Testis (tissue), 3 donors: Measurements from ENCODE around the gene GALNT15. TPM values are rescaled to one million over a fixed set of nuclear protein-coding genes. Genes with fewer than 3 reads are reported as not detected.

Experiments used
- DNase-seq: peaks from one replicate; pipeline ENCODE4 v3.0.0-alpha.2; 2019
- H3K27ac ChIP-seq, 2 donors: fragments of 200-600 bp; sonication (generic); one replicate each; pipeline ENCODE4 v1.5.1; 2019
- H3K27me3 ChIP-seq: fragments of 200-600 bp; sonication (generic); one replicate; pipeline ENCODE4 v1.5.1; 2019
- H3K36me3 ChIP-seq: fragments of 200-600 bp; sonication (generic); one replicate; pipeline ENCODE4 v1.5.1; 2017; ENCODE audit warnings: low read depth; ENCODE audit errors: missing control alignments
- H3K4me1 ChIP-seq: fragments of 200-600 bp; sonication (generic); one replicate; pipeline ENCODE4 v1.5.1; 2019
- H3K4me3 ChIP-seq, 2 donors: fragments of 200-600 bp; sonication (generic); one replicate each; pipeline ENCODE4 v1.5.1; 2017 to 2019
- H3K9me3 ChIP-seq: fragments of 200-600 bp; sonication (generic); one replicate; pipeline ENCODE4 v1.5.1; 2017
- CTCF ChIP-seq, 3 experiments: fragments of 450-650 bp in 2 of 3; fragments of 200-600 bp in 1 of 3; sonication (generic) in 1 of 3; IDR thresholded peaks; one replicate each; pipeline ENCODE4 v1.5.1; 2016 to 2019; ENCODE audit warnings: antibody characterized with exemption in 3 of 3, mild to moderate bottlenecking in 2 of 3, moderate library complexity in 1 of 3
- POLR2A ChIP-seq: fragments of 450-650 bp; IDR thresholded peaks from one replicate; pipeline ENCODE4 v1.6.1; 2017; ENCODE audit warnings: antibody characterized with exemption, mild to moderate bottlenecking, moderate library complexity
- WGBS, 2 donors: methylation state at CpG; one replicate each; pipeline ENCODE4 v1.1.5; 2018; 5-methylcytosine and 5-hydroxymethylcytosine counted together
- intact Hi-C: fragments of 100-400 bp; cut with DNase I; formaldehyde crosslinking; loops from one replicate; pipeline ENCODE4 v1.15.1; 2023; ENCODE audit warnings: low total_unique reads
- polyA plus RNA-seq: library from polyadenylated mRNA; stranded (reverse); fragments of 350-450 nt; fragmentation: Illumina TruSeq; extraction: RNeasy Lipid Tissue Mini Kit (QIAGEN cat#74804); gene quantifications from one replicate; pipeline ENCODE4 v1.2.3, GENCODE V29; 2014; ENCODE audit warnings: low read depth, low replicate concordance; ENCODE audit not compliant: insufficient read depth
- total RNA-seq, 2 donors: library from RNA; depleted of rRNA; stranded (reverse); fragments of >200 nt; gene quantifications; one replicate each; pipeline ENCODE4 v1.2.3, GENCODE V29; 2016

Gene GALNT15
- total and polyA plus RNA-seq, 3 donors from 2014 or later, result 6.6 to 16.5 (median 13.0) TPM

DNA sequence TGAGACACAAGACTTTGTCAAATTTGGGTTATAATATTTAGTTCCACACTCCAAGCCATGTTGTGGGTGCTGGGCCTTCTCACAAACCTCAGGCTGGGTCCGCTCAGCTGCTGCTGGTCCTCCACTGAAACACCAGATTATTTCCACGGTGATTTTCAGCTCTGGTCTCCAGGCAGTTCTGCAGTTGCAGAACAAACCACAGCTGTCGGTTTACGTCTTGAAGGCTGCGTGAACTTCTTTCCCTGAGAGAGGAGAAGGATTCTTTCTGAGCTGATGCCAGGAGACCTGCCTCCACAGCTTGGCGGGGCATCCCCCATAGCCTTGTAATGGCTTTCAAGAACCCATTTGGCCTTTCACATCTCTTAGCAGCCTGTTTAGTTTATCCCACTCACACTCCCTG, 16.2 kb downstream of the GALNT15 start:
- no peaks in the 10 kb centered on the region for H3K9me3 ChIP-seq
- H3K27ac ChIP-seq, result no peak overlapping the region
- WGBS, 2 donors, result 71 to 81% methylated on average over 6 of the region's 6 CpGs
- TF ChIP-seq CTCF (IDR thresholded peaks at IDR 0.05), result no peak
- TF ChIP-seq POLR2A, result no peak
- no peaks in the 10 kb centered on the region for H3K4me1 ChIP-seq
- H3K4me3 ChIP-seq, result no peak overlapping the region
- H3K36me3 ChIP-seq, result no peaks in the 10 kb centered on the region
- H3K27me3 ChIP-seq, result no peaks in the 10 kb centered on the region
- intact Hi-C loops, result no loop called here
- DNase-seq, result no peak

DNA sequence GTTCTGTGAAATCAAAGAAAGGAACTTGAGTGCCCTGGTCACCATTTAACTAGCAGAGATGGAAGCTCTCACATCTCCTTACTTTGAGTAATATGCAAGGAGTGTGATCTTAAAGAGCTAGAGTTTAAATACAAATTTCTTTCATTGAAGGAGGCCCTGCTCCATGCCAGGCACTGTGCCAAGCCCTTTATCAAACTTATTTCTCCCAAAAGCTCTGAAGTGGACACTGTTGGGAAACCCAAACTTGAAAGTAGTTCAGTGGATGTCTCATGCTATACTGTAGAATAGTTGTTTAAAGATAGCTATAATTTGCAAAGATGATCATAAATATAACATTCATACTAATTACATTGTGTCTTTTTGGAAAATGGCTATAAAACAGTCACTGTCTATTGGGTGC, 17.1 kb downstream of the GALNT15 start:
- H3K27me3 ChIP-seq, result no peaks in the 10 kb centered on the region
- intact Hi-C loops, result no loop called here
- no peaks in the 10 kb centered on the region for H3K36me3 ChIP-seq
- no peak overlapping the region for H3K27ac ChIP-seq
- no peak overlapping the region for H3K4me3 ChIP-seq
- H3K4me1 ChIP-seq, result no peaks in the 10 kb centered on the region
- H3K9me3 ChIP-seq, result no peaks in the 10 kb centered on the region
- no peak for TF ChIP-seq POLR2A
- TF ChIP-seq CTCF (IDR thresholded peaks at IDR 0.05), result no peak
- DNase-seq, result no peak

DNA sequence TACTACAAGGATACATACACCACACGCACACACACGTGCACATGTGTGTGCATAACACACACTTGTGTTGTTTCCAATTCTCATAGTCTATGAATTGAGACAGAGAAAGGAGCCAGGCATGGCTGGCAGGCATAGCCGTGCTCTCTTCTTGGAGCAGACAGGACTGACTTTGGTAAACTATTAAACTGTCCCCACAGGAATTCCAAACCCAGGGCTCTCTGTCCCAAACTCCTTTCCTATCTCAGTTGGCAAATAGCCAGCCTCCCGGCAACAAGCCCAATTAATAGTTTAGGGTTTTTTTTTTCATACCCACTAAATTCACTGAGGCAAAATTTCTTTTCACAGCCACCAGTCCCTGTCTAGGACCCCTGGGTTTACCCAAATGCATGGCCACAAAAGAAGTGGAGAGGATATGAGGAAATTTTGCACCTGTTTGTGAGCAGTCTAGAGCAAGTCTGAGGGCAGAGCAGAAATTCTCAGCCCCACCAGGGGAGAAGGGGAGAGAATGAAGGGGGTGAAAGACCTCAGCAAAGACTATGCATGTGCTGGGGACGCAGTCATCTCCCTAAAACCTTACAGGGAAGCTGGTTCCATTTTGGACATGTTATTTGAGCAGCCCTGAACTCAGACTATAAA, 17.8 kb downstream of the GALNT15 start:
- TF ChIP-seq CTCF (IDR thresholded peaks at IDR 0.05), result no peak
- no peak for TF ChIP-seq POLR2A
- Histone ChIP-seq H3K27ac (no peak overlapping the region), H3K36me3 (no peaks in the 10 kb centered on the region), H3K27me3 (no peaks in the 10 kb centered on the region), H3K4me1 (no peaks in the 10 kb centered on the region), H3K9me3 (no peaks in the 10 kb centered on the region), H3K4me3 (no peak overlapping the region)
- DNase-seq, result no peak
- 60 to 69% methylated on average over 5 of the region's 5 CpGs for WGBS, 2 donors
- intact Hi-C loops, result no loop called here

GRCh38 chr3:16198427-16198826, 23.9 kb downstream of the GALNT15 start:
- DNase-seq, result no peak
- no peaks in the 10 kb centered on the region for H3K36me3 ChIP-seq
- TF ChIP-seq POLR2A (no peak), CTCF (IDR thresholded peaks at IDR 0.05) (no peak)
- H3K4me3 ChIP-seq, result no peak overlapping the region
- no peaks in the 10 kb centered on the region for H3K27me3 ChIP-seq
- H3K9me3 ChIP-seq, result no peaks in the 10 kb centered on the region
- H3K4me1 ChIP-seq, result no peaks in the 10 kb centered on the region
- intact Hi-C loops, result no loop called here
- 81 to 84% methylated on average over 4 of the region's 4 CpGs for WGBS, 2 donors
- H3K27ac ChIP-seq, result no peak overlapping the region

DNA sequence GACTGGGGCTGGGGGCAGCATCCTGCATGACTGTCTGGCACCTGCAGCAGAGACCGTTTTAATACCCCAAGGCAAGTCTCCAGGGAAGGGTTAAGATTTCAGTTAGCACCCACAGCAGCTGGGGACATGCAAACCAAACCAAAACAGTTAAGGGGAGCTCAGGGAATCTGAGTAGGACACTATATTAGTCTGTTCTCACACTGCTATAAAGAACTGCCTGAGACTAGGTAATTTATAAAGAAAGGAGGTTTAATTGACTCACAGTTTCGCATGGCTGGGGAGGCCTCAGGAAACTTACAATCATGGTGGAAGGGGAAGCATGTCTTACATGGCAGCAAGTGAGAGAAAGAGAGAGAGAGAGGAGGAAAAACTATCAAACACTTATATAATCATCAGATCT, 25.3 kb downstream of the GALNT15 start:
- intact Hi-C loops, result no loop called here
- TF ChIP-seq POLR2A (no peak), CTCF (IDR thresholded peaks at IDR 0.05) (no peak)
- Histone ChIP-seq H3K4me1 (peaks cover 11% of the 10 kb centered on the region), H3K9me3 (no peaks in the 10 kb centered on the region), H3K4me3 (no peak overlapping the region), H3K27ac (no peak overlapping the region), H3K36me3 (no peaks in the 10 kb centered on the region), H3K27me3 (no peaks in the 10 kb centered on the region)
- DNase-seq, result no peak
- 88 to 96% methylated on average over 2 of the region's 2 CpGs for WGBS, 2 donors
